Measurements from ENCODE around the gene LATS2. TPM values are rescaled to one million over a fixed set of nuclear protein-coding genes. Genes with fewer than 3 reads are reported as not detected.

LATS2 gene
- total and polyA plus RNA-seq, 2 of the 8 experiments (the other 6 are each of a cell fraction or from before 2014, with no cell fraction given), result 8.3 to 26.2 TPM

DNA sequence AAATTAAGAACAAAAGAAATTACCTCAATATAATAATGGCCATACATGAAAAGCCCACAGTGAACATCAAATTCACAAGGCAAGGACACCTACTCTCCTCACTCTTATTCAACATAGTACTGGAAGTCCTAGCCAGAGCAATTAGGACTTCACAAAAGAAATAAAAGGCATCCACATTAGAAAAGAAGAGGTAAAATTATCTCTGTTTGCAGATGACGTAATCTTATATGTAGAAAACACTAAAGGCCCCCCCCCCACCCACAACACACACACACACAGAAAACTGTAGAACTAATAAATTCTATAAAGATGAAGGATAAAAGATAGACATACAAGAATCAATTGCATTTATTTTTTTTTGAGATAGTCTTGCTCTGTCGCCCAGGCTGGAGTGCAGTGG is 25.5 kb upstream of the LATS2 start (continued):
- no peak for TF ChIP-seq JUND (IDR thresholded peaks at IDR 0.05; ENCODE audit: low read length)
- TF ChIP-seq, protein P1, sequence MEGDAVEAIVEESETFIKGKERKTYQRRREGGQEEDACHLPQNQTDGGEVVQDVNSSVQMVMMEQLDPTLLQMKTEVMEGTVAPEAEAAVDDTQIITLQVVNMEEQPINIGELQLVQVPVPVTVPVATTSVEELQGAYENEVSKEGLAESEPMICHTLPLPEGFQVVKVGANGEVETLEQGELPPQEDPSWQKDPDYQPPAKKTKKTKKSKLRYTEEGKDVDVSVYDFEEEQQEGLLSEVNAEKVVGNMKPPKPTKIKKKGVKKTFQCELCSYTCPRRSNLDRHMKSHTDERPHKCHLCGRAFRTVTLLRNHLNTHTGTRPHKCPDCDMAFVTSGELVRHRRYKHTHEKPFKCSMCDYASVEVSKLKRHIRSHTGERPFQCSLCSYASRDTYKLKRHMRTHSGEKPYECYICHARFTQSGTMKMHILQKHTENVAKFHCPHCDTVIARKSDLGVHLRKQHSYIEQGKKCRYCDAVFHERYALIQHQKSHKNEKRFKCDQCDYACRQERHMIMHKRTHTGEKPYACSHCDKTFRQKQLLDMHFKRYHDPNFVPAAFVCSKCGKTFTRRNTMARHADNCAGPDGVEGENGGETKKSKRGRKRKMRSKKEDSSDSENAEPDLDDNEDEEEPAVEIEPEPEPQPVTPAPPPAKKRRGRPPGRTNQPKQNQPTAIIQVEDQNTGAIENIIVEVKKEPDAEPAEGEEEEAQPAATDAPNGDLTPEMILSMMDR (IDR thresholded peaks at IDR 0.05; ENCODE audit: control extremely low read depth in 1 of 3, insufficient read depth in 1 of 3, low read depth in 1 of 3, low read length in 3 of 3), result no peak
- TF ChIP-seq BRCA1 (IDR thresholded peaks at IDR 0.05; ENCODE audit: low read depth, low read length), result no peak
